Mesendoderm (in vitro differentiated cells): Measurements from ENCODE around the gene XXYLT1.
"Not testable (repeated sequence)": the region's sequence is repeated elsewhere in the genome, so short reads cannot be mapped to it uniquely, and the experiment has no call there.

ENCODE experiments used
- DNase-seq: peaks from one replicate; pipeline ENCODE4 v3.0.0; 2013
- H2AK5ac ChIP-seq: 2 replicates; pipeline ENCODE4 v1.6.1; 2013; ENCODE audit warnings: low read length, inconsistent platforms
- H2BK120ac ChIP-seq: 2 replicates; pipeline ENCODE4 v1.6.1; 2013; ENCODE audit warnings: low read depth, mild to moderate bottlenecking, low read length, moderate library complexity, mixed read lengths
- H2BK15ac ChIP-seq: replicated peaks from 2 replicates; pipeline ENCODE4 v1.6.1; 2013; ENCODE audit warnings: low read depth, mild to moderate bottlenecking, moderate library complexity
- H2BK5ac ChIP-seq: 2 replicates; pipeline ENCODE4 v1.6.1; 2013; ENCODE audit warnings: low read length, inconsistent platforms
- H3K18ac ChIP-seq: 2 replicates; pipeline ENCODE4 v1.6.1; 2013; ENCODE audit warnings: mild to moderate bottlenecking, low read length, mixed read lengths
- H3K23ac ChIP-seq: one replicate; pipeline ENCODE4 v1.6.1; 2013; ENCODE audit warnings: low read length
- H3K27ac ChIP-seq: 2 replicates; pipeline ENCODE4 v1.5.1; 2013; ENCODE audit warnings: low read depth, mild to moderate bottlenecking, inconsistent platforms, low read length, moderate library complexity
- H3K27me3 ChIP-seq: 2 replicates; pipeline ENCODE4 v1.6.1; 2013; ENCODE audit warnings: low read length, control low read depth, mild to moderate bottlenecking, inconsistent platforms; ENCODE audit not compliant: insufficient read depth, poor library complexity
- H3K36me3 ChIP-seq: 2 replicates; pipeline ENCODE4 v1.6.1; 2013; ENCODE audit warnings: low read length, inconsistent platforms; ENCODE audit not compliant: control insufficient read depth, insufficient read depth
- H3K4ac ChIP-seq: one replicate; pipeline ENCODE4 v1.6.1; 2013; ENCODE audit warnings: low read depth, mild to moderate bottlenecking, low read length, moderate library complexity
- H3K4me1 ChIP-seq: 2 replicates; pipeline ENCODE4 v1.6.1; 2013; ENCODE audit warnings: low read depth, low read length, inconsistent platforms; ENCODE audit not compliant: control insufficient read depth
- H3K4me2 ChIP-seq: 2 replicates; pipeline ENCODE4 v1.6.1; 2013; ENCODE audit warnings: low read length
- H3K4me3 ChIP-seq: 2 replicates; pipeline ENCODE4 v1.5.1; 2013; ENCODE audit warnings: mild to moderate bottlenecking, low read length
- H3K56ac ChIP-seq: one replicate; pipeline ENCODE4 v1.6.1; 2013; ENCODE audit warnings: low read length
- H3K79me1 ChIP-seq: 2 replicates; pipeline ENCODE4 v1.6.1; 2013; ENCODE audit warnings: low read length, inconsistent platforms
- H3K79me2 ChIP-seq: 2 replicates; pipeline ENCODE4 v1.6.1; 2013; ENCODE audit warnings: mild to moderate bottlenecking, low read length; ENCODE audit not compliant: control insufficient read depth, insufficient read depth
- H3K9ac ChIP-seq: 2 replicates; pipeline ENCODE4 v1.6.1; 2013; ENCODE audit warnings: low read length, inconsistent platforms
- H4K5ac ChIP-seq: one replicate; pipeline ENCODE4 v1.6.1; 2013; ENCODE audit warnings: low read length
- H4K8ac ChIP-seq: one replicate; pipeline ENCODE4 v1.6.1; 2013; ENCODE audit warnings: low read depth, mild to moderate bottlenecking, control low read depth, low read length, moderate library complexity
- WGBS: extraction: QIAGEN DNeasy Blood & Tissue Kit; methylation state at CpG from one replicate; pipeline ENCODE4 v1.1.7; 2013; ENCODE audit warnings: low lambda C conversion rate, missing lambda C conversion rate; ENCODE audit not compliant: insufficient coverage; ENCODE audit errors: extremely low coverage; 5-methylcytosine and 5-hydroxymethylcytosine counted together

Gene XXYLT1

GRCh38 chr3:195054311-195054710, 216.6 kb downstream of the XXYLT1 start:
- Histone ChIP-seq H3K79me2 (no peaks in the 10 kb centered on the region), H3K4me1 (no peaks in the 10 kb centered on the region), H3K79me1 (no peaks in the 10 kb centered on the region), H2AK5ac (no peak overlapping the region), H3K18ac (no peak overlapping the region), H3K9ac (no peak overlapping the region), H3K23ac (no peak overlapping the region), H3K4me3 (no peak overlapping the region), H4K5ac (no peak overlapping the region), H3K27ac (no peak overlapping the region), H3K56ac (no peak overlapping the region), H4K8ac (no peak overlapping the region), H2BK15ac (no peak overlapping the region), H2BK5ac (no peak overlapping the region), H3K4me2 (no peak overlapping the region), H3K36me3 (no peaks in the 10 kb centered on the region), H2BK120ac (no peak overlapping the region), H3K27me3 (no peaks in the 10 kb centered on the region), H3K4ac (no peak overlapping the region)
- WGBS = no CpG with 5 or more reads among the region's 6 CpGs
- DNase-seq = no peak

- Histone ChIP-seq H3K4me3 (no peak overlapping the region), H3K9ac (no peak overlapping the region), H3K23ac (no peak overlapping the region), H3K4me1 (no peaks in the 10 kb centered on the region), H2BK120ac (no peak overlapping the region), H3K27me3 (no peaks in the 10 kb centered on the region), H3K18ac (no peak overlapping the region), H3K4ac (no peak overlapping the region), H3K36me3 (no peaks in the 10 kb centered on the region), H4K5ac (no peak overlapping the region), H3K79me1 (no peaks in the 10 kb centered on the region), H4K8ac (no peak overlapping the region), H3K79me2 (no peaks in the 10 kb centered on the region), H3K4me2 (no peak overlapping the region), H3K56ac (no peak overlapping the region), H3K27ac (no peak overlapping the region), H2AK5ac (no peak overlapping the region), H2BK5ac (no peak overlapping the region), H2BK15ac (no peak overlapping the region)
- WGBS = no CpG with 5 or more reads among the region's 6 CpGs
- no peak for DNase-seq
Observed at GRCh38 chr3:195052939-195053338, 218.0 kb downstream of the XXYLT1 start.

- not testable (repeated sequence) for H4K5ac ChIP-seq
Observed at GRCh38 chr3:195050296-195050695, 220.7 kb downstream of the XXYLT1 start.

GRCh38 chr3:195048059-195048905, 222.7 kb downstream of the XXYLT1 start:
- Histone ChIP-seq H3K4me1 (no peaks in the 10 kb centered on the region), H3K27ac (no peak overlapping the region), H3K9ac (no peak overlapping the region), H3K36me3 (no peaks in the 10 kb centered on the region), H3K4ac (no peak overlapping the region), H2BK15ac (no peak overlapping the region), H3K18ac (no peak overlapping the region), H4K5ac (no peak overlapping the region), H3K23ac (no peak overlapping the region), H4K8ac (no peak overlapping the region), H3K27me3 (no peaks in the 10 kb centered on the region), H2BK5ac (no peak overlapping the region), H3K79me2 (no peaks in the 10 kb centered on the region), H2BK120ac (no peak overlapping the region), H3K4me3 (no peak overlapping the region), H2AK5ac (no peak overlapping the region), H3K4me2 (no peak overlapping the region), H3K56ac (no peak overlapping the region), H3K79me1 (no peaks in the 10 kb centered on the region)
- no peak for DNase-seq
- no CpG with 5 or more reads among the region's 16 CpGs for WGBS

More at GRCh38 chr3:195050296-195050695, 220.7 kb downstream of the XXYLT1 start:
- H4K8ac ChIP-seq, H3K23ac ChIP-seq, H3K18ac ChIP-seq, H3K4me1 ChIP-seq, H2AK5ac ChIP-seq, H3K4me3 ChIP-seq, H2BK5ac ChIP-seq, DNase-seq, H3K56ac ChIP-seq, H3K36me3 ChIP-seq, H3K79me1 ChIP-seq, H3K27ac ChIP-seq, H3K9ac ChIP-seq, H3K27me3 ChIP-seq, H3K79me2 ChIP-seq, H3K4ac ChIP-seq, H2BK120ac ChIP-seq, H3K4me2 ChIP-seq, H2BK15ac ChIP-seq: not testable (repeated sequence)
- no CpG with 5 or more reads among the region's 5 CpGs for WGBS

- no CpG with 5 or more reads among the region's 3 CpGs for WGBS
- no peak overlapping the region for H2AK5ac ChIP-seq
- no peak overlapping the region for H2BK15ac ChIP-seq
- H3K4me1 ChIP-seq = peaks cover 2% of the 10 kb centered on the region
- no peak overlapping the region for H2BK5ac ChIP-seq
- H3K4me3 ChIP-seq = no peak overlapping the region
- no peak overlapping the region for H3K27ac ChIP-seq
- H3K18ac ChIP-seq = no peak overlapping the region
- no peaks in the 10 kb centered on the region for H3K79me1 ChIP-seq
- H4K5ac ChIP-seq = no peak overlapping the region
- H3K27me3 ChIP-seq = no peaks in the 10 kb centered on the region
- no peak overlapping the region for H3K23ac ChIP-seq
- DNase-seq = no peak
- no peak overlapping the region for H3K4me2 ChIP-seq
- H3K9ac ChIP-seq = no peak overlapping the region
- no peak overlapping the region for H3K56ac ChIP-seq
- H3K79me2 ChIP-seq = no peaks in the 10 kb centered on the region
- H3K4ac ChIP-seq = no peak overlapping the region
- no peak overlapping the region for H2BK120ac ChIP-seq
- H3K36me3 ChIP-seq = no peaks in the 10 kb centered on the region
- no peak overlapping the region for H4K8ac ChIP-seq
Observed at GRCh38 chr3:195047536-195047935, 223.4 kb downstream of the XXYLT1 start.

GRCh38 chr3:195046441-195046840, 224.5 kb downstream of the XXYLT1 start:
- Histone ChIP-seq H3K23ac (no peak overlapping the region), H3K56ac (no peak overlapping the region), H3K4me1 (peaks cover 2% of the 10 kb centered on the region), H4K8ac (no peak overlapping the region), H3K27me3 (no peaks in the 10 kb centered on the region), H3K4me2 (no peak overlapping the region), H3K18ac (no peak overlapping the region), H2BK15ac (no peak overlapping the region), H3K79me2 (no peaks in the 10 kb centered on the region), H3K79me1 (no peaks in the 10 kb centered on the region), H3K9ac (no peak overlapping the region), H3K27ac (no peak overlapping the region), H2BK120ac (no peak overlapping the region), H2AK5ac (no peak overlapping the region), H3K4ac (no peak overlapping the region), H2BK5ac (no peak overlapping the region), H3K4me3 (no peak overlapping the region), H4K5ac (no peak overlapping the region), H3K36me3 (no peaks in the 10 kb centered on the region)
- WGBS = no CpG with 5 or more reads among the region's 6 CpGs
- no peak for DNase-seq
